NAMALWA (cell line): ENCODE measurements around the gene ZC3H18.
A peak's percentile ranks its signal among the peaks of the same experiment; 100 is the strongest.
"Not testable (repeated sequence)": the region's sequence is repeated elsewhere in the genome, so short reads cannot be mapped to it uniquely, and the experiment has no call there.

Experiments
- DNase-seq: peaks from one replicate; pipeline ENCODE4 v3.0.0-alpha.2; 2015; ENCODE audit warnings: low spot score

Gene ZC3H18

GRCh38 chr16:88605186-88606147, 35.3 kb downstream of the ZC3H18 start:
- DNase-seq, result no peak

GRCh38 chr16:88606148-88606757, 36.0 kb downstream of the ZC3H18 start:
- DNase-seq, result no peak

- no peak for DNase-seq
These were observed 37.9 kb downstream of the ZC3H18 start for GRCh38 chr16:88608076-88608475.

- not testable (repeated sequence) for DNase-seq
These were observed 39.2 kb downstream of the ZC3H18 start for GRCh38 chr16:88609426-88609825.

- DNase-seq, result peak; percentile 46
These were observed 39.9 kb downstream of the ZC3H18 start for GRCh38 chr16:88610080-88610479.

- DNase-seq, result no peak
These were observed 41.0 kb downstream of the ZC3H18 start for GRCh38 chr16:88610909-88611812.

- DNase-seq, result no peak
These were observed 43.1 kb downstream of the ZC3H18 start for GRCh38 chr16:88613293-88613692.

- no peak for DNase-seq
These were observed 44.0 kb downstream of the ZC3H18 start for GRCh38 chr16:88613911-88614817.

GRCh38 chr16:88614818-88615580, 44.8 kb downstream of the ZC3H18 start:
- no peak for DNase-seq

- no peak for DNase-seq
These were observed 46.1 kb downstream of the ZC3H18 start for GRCh38 chr16:88616320-88616719.

GRCh38 chr16:88616736-88617135, 46.5 kb downstream of the ZC3H18 start:
- no peak for DNase-seq

- no peak for DNase-seq
These were observed 47.2 kb downstream of the ZC3H18 start for GRCh38 chr16:88617268-88618031.

GRCh38 chr16:88618182-88618955, 48.2 kb downstream of the ZC3H18 start:
- no peak for DNase-seq

- no peak for DNase-seq
These were observed 48.9 kb downstream of the ZC3H18 start for GRCh38 chr16:88618956-88619667.

- DNase-seq, result no peak
These were observed 49.9 kb downstream of the ZC3H18 start for GRCh38 chr16:88619859-88620815.

GRCh38 chr16:88622125-88622524, 51.9 kb downstream of the ZC3H18 start:
- DNase-seq, result no peak

GRCh38 chr16:88622866-88623265, 52.7 kb downstream of the ZC3H18 start:
- DNase-seq, result no peak
